ENCODE data around the gene NMT1. TPM values are rescaled to one million over a fixed set of nuclear protein-coding genes. Genes with fewer than 3 reads are reported as not detected.

NMT1 gene
- total RNA-seq, 2 donors from 2014 or later, result 39.4 to 68.5 TPM

GRCh38 chr17:45016823-45017222, 44.3 kb upstream of the NMT1 start:
- H3K9me3 ChIP-seq, result no peaks in the 10 kb centered on the region
- TF ChIP-seq CTCF (IDR thresholded peaks at IDR 0.05) (peak in 2 of 4 experiments; percentile 22), POLR2A (IDR thresholded peaks at IDR 0.05) (no peak)
- peaks cover 13% of the 10 kb centered on the region for H3K4me1 ChIP-seq (replicated peaks)
- intact Hi-C loops (cut with DNase I), result no loop called here
- no peak overlapping the region for H3K27ac ChIP-seq
- no peak overlapping the region for H3K4me3 ChIP-seq
- no peak for DNase-seq (ENCODE audit: low spot score)
- H3K27me3 ChIP-seq (replicated peaks; ENCODE audit: insufficient read depth), result no peaks in the 10 kb centered on the region
- no peaks in the 10 kb centered on the region for H3K36me3 ChIP-seq
- WGBS, result 67% methylated on average over 5 of the region's 5 CpGs

GRCh38 chr17:45018514-45018847, 42.6 kb upstream of the NMT1 start:
- WGBS, result 28% methylated on average over 4 of the region's 4 CpGs
- TF ChIP-seq POLR2A (IDR thresholded peaks at IDR 0.05), result no peak
- TF ChIP-seq POLR2AphosphoS5 (IDR thresholded peaks at IDR 0.05), result no peak
- no peak for TF ChIP-seq CTCF (IDR thresholded peaks at IDR 0.05)
- intact Hi-C loops (cut with DNase I), result loop anchor here (2.0 kb wide), 1 partner anchor 38 kb away; no protein-coding TSS in a partner anchor

GRCh38 chr17:45018848-45019711, 42.0 kb upstream of the NMT1 start:
- DNase-seq (ENCODE audit: low spot score), result no peak
- Histone ChIP-seq H3K27me3 (replicated peaks; ENCODE audit: insufficient read depth) (no peaks in the 10 kb centered on the region), H3K36me3 (no peaks in the 10 kb centered on the region), H3K27ac (peak overlapping the region in 1 of 2 donors; percentile 51), H3K4me3 (peak overlapping the region; percentile 36 to 42), H3K9me3 (no peaks in the 10 kb centered on the region), H3K4me1 (replicated peaks) (peaks cover 13% of the 10 kb centered on the region)
- no peak for TF ChIP-seq POLR2AphosphoS5 (IDR thresholded peaks at IDR 0.05)
- peak; percentile 20 for TF ChIP-seq POLR2A (IDR thresholded peaks at IDR 0.05)
- TF ChIP-seq CTCF (IDR thresholded peaks at IDR 0.05), result peak in 3 of 4 experiments; percentile 37 to 75 (median 58)
- 3% methylated on average over 61 of the region's 82 CpGs for WGBS
- intact Hi-C loops (cut with DNase I), result loop anchor here (2.0 kb wide), 1 partner anchor 38 kb away; no protein-coding TSS in a partner anchor

More at GRCh38 chr17:45018514-45018847, 42.6 kb upstream of the NMT1 start:
- Histone ChIP-seq H3K27me3 (replicated peaks; ENCODE audit: insufficient read depth) (no peaks in the 10 kb centered on the region), H3K4me1 (replicated peaks) (peaks cover 13% of the 10 kb centered on the region), H3K27ac (no peak overlapping the region), H3K4me3 (peak overlapping the region; percentile 36 to 42), H3K9me3 (no peaks in the 10 kb centered on the region), H3K36me3 (no peaks in the 10 kb centered on the region)
- DNase-seq (ENCODE audit: low spot score), result no peak

GRCh38 chr17:45020354-45021138, 40.6 kb upstream of the NMT1 start:
- WGBS, result 43% methylated on average over 17 of the region's 17 CpGs
- Histone ChIP-seq H3K4me3 (no peak overlapping the region), H3K27me3 (replicated peaks; ENCODE audit: insufficient read depth) (no peaks in the 10 kb centered on the region), H3K9me3 (no peaks in the 10 kb centered on the region), H3K27ac (peak overlapping the region; percentile 58 to 79), H3K36me3 (no peaks in the 10 kb centered on the region), H3K4me1 (replicated peaks) (peaks cover 13% of the 10 kb centered on the region)
- intact Hi-C loops (cut with DNase I), result loop anchor here (2.0 to 5.0 kb wide), 2 partner anchors 112 to 243 kb away; partner anchors contain the start of gene PLCD3
- DNase-seq (ENCODE audit: low spot score), result peak; percentile 33
- TF ChIP-seq CTCF (IDR thresholded peaks at IDR 0.05) (no peak), POLR2A (IDR thresholded peaks at IDR 0.05) (no peak), POLR2AphosphoS5 (IDR thresholded peaks at IDR 0.05) (no peak)

Data from prostate gland (tissue), 2 donors.